H9 (cell line): ENCODE measurements around the gene ATP13A4. TPM values are rescaled to one million over a fixed set of nuclear protein-coding genes. Genes with fewer than 3 reads are reported as not detected.

Experiments
- DNase-seq: peaks from one replicate; pipeline ENCODE4 v3.0.0-alpha.2; 2017
- H2AFZ ChIP-seq: one replicate; pipeline ENCODE4 v1.6.1; 2013; ENCODE audit warnings: mild to moderate bottlenecking, low read length, control low read depth, moderate library complexity
- H2AK5ac ChIP-seq: 2 replicates; pipeline ENCODE4 v1.6.1; 2013; ENCODE audit warnings: low read length, control low read depth, mixed read lengths; ENCODE audit not compliant: insufficient read length
- H2BK120ac ChIP-seq: one replicate; pipeline ENCODE4 v1.6.1; 2013; ENCODE audit warnings: low read depth, mild to moderate bottlenecking, low read length, control low read depth, inconsistent platforms; ENCODE audit not compliant: poor library complexity, severe bottlenecking
- H2BK12ac ChIP-seq: 2 replicates; pipeline ENCODE4 v1.6.1; 2013; ENCODE audit warnings: low read length, control low read depth, mixed read lengths, low read depth; ENCODE audit not compliant: insufficient read length
- H2BK15ac ChIP-seq: 2 replicates; pipeline ENCODE4 v1.6.1; 2013; ENCODE audit warnings: low read depth, low read length, control low read depth
- H2BK20ac ChIP-seq: one replicate; pipeline ENCODE4 v1.6.1; 2013; ENCODE audit warnings: low read depth, mild to moderate bottlenecking, low read length, control low read depth, inconsistent platforms; ENCODE audit not compliant: poor library complexity, severe bottlenecking
- H2BK5ac ChIP-seq: 2 replicates; pipeline ENCODE4 v1.6.1; 2013; ENCODE audit warnings: low read length, control low read depth, mixed read lengths; ENCODE audit not compliant: insufficient read length
- H3K14ac ChIP-seq: 2 replicates; pipeline ENCODE4 v1.6.1; 2013; ENCODE audit warnings: low read length, control low read depth; ENCODE audit not compliant: insufficient read depth
- H3K18ac ChIP-seq: 2 replicates; pipeline ENCODE4 v1.6.1; 2013; ENCODE audit warnings: low read depth, mild to moderate bottlenecking, mixed read lengths, low read length, control low read depth; ENCODE audit not compliant: insufficient read length
- H3K23ac ChIP-seq: 2 replicates; pipeline ENCODE4 v1.6.1; 2013; ENCODE audit warnings: low read length, control low read depth, mixed read lengths, low read depth; ENCODE audit not compliant: insufficient read length
- H3K23me2 ChIP-seq: 2 replicates; pipeline ENCODE4 v1.6.1; 2013; ENCODE audit warnings: low read depth, mild to moderate bottlenecking, mixed read lengths, low read length, control low read depth; ENCODE audit not compliant: insufficient read length, poor library complexity, severe bottlenecking
- H3K27ac ChIP-seq: 2 replicates; pipeline ENCODE4 v1.5.1; 2013; ENCODE audit warnings: low read length, control low read depth, mixed read lengths, low read depth; ENCODE audit not compliant: insufficient read length
- H3K27me3 ChIP-seq: 2 replicates; pipeline ENCODE4 v1.6.1; 2013; ENCODE audit warnings: low read length, control low read depth, inconsistent platforms; ENCODE audit not compliant: insufficient read depth
- H3K4ac ChIP-seq: 2 replicates; pipeline ENCODE4 v1.6.1; 2013; ENCODE audit warnings: low read depth, mild to moderate bottlenecking, control low read depth, inconsistent platforms, low read length, moderate library complexity
- H3K4me1 ChIP-seq: 2 replicates; pipeline ENCODE4 v1.6.1; 2013; ENCODE audit warnings: low read length, control low read depth, inconsistent platforms; ENCODE audit not compliant: insufficient read depth
- H3K4me2 ChIP-seq: 2 replicates; pipeline ENCODE4 v1.6.1; 2013; ENCODE audit warnings: low read length, control low read depth, mixed read lengths; ENCODE audit not compliant: insufficient read length, insufficient read depth
- H3K56ac ChIP-seq: 2 replicates; pipeline ENCODE4 v1.6.1; 2013; ENCODE audit warnings: low read depth, mild to moderate bottlenecking, mixed read lengths, low read length, control low read depth; ENCODE audit not compliant: insufficient read length
- H3K79me1 ChIP-seq: 2 replicates; pipeline ENCODE4 v1.6.1; 2013; ENCODE audit warnings: low read depth, mild to moderate bottlenecking, moderate library complexity, low read length, control low read depth, inconsistent platforms; ENCODE audit not compliant: insufficient read depth, poor library complexity, severe bottlenecking
- H3K79me2 ChIP-seq: 2 replicates; pipeline ENCODE4 v1.6.1; 2013; ENCODE audit warnings: low read length, control low read depth, inconsistent platforms; ENCODE audit not compliant: insufficient read depth
- H3K9ac ChIP-seq: 2 replicates; pipeline ENCODE4 v1.6.1; 2013; ENCODE audit warnings: low read length, control low read depth, mixed read lengths; ENCODE audit not compliant: insufficient read length; ENCODE audit errors: extremely low read depth
- H3K9me3 ChIP-seq: one replicate; pipeline ENCODE4 v1.6.1; 2013; ENCODE audit warnings: low read depth, low read length, inconsistent platforms; ENCODE audit not compliant: control insufficient read depth
- H3T11ph ChIP-seq: one replicate; pipeline ENCODE4 v1.6.1; 2013; ENCODE audit warnings: mild to moderate bottlenecking, low read length, control low read depth, inconsistent platforms
- H4K20me1 ChIP-seq: one replicate; pipeline ENCODE4 v1.6.1; 2013; ENCODE audit not compliant: control insufficient read depth, insufficient read length, insufficient read depth
- H4K5ac ChIP-seq: 2 replicates; pipeline ENCODE4 v1.6.1; 2013; ENCODE audit warnings: low read depth, mild to moderate bottlenecking, mixed read lengths, low read length, control low read depth; ENCODE audit not compliant: insufficient read length
- H4K8ac ChIP-seq: replicated peaks from 2 replicates; pipeline ENCODE4 v1.6.1; 2013; ENCODE audit warnings: low read length, control low read depth, mixed read lengths, low read depth; ENCODE audit not compliant: insufficient read length
- H4K91ac ChIP-seq: 2 replicates; pipeline ENCODE4 v1.6.1; 2013; ENCODE audit warnings: low read depth, mild to moderate bottlenecking, moderate library complexity, mixed read lengths, low read length, control low read depth; ENCODE audit not compliant: insufficient read length
- H3K27ac Mint-ChIP-seq, 3 experiments: 2 replicates in 2 of 3; 3 replicates in 1 of 3; pipeline ENCODE4 v1.8.0; 2020 to 2021; ENCODE audit warnings: mixed read lengths in 3 of 3, mild to moderate bottlenecking in 1 of 3, moderate library complexity in 1 of 3
- H3K27me3 Mint-ChIP-seq: 2 replicates; pipeline ENCODE4 v1.8.0; 2021; ENCODE audit warnings: low read depth, mild to moderate bottlenecking, moderate library complexity, mixed read lengths
- H3K36me3 Mint-ChIP-seq, 3 experiments: 2 replicates in 2 of 3; 3 replicates in 1 of 3; pipeline ENCODE4 v1.8.0; 2020 to 2021; ENCODE audit warnings: low read depth in 3 of 3, mixed read lengths in 3 of 3; ENCODE audit not compliant: insufficient read depth in 1 of 3
- H3K4me1 Mint-ChIP-seq, 2 experiments: 2 replicates each; pipeline ENCODE4 v1.8.0; 2020; ENCODE audit warnings: mixed read lengths in 2 of 2
- H3K4me3 Mint-ChIP-seq, 2 experiments: 2 replicates in 1 of 2; 3 replicates in 1 of 2; pipeline ENCODE4 v1.8.0; 2020 to 2021; ENCODE audit warnings: mild to moderate bottlenecking in 2 of 2, mixed read lengths in 2 of 2, moderate library complexity in 1 of 2
- H3K9me3 Mint-ChIP-seq, 2 experiments: 2 replicates in 1 of 2; 3 replicates in 1 of 2; pipeline ENCODE4 v1.8.0; 2020; ENCODE audit warnings: mild to moderate bottlenecking in 2 of 2, mixed read lengths in 2 of 2, moderate library complexity in 1 of 2
- WGBS: extraction: QIAGEN DNeasy Blood & Tissue Kit; methylation state at CpG from one replicate; pipeline ENCODE4 v1.1.7; 2013; ENCODE audit warnings: missing lambda C conversion rate, low lambda C conversion rate, mixed read lengths; ENCODE audit not compliant: insufficient read length; ENCODE audit errors: extremely low coverage; 5-methylcytosine and 5-hydroxymethylcytosine counted together
- total RNA-seq: library from RNA; stranded (reverse); gene quantifications from 2 replicates; pipeline ENCODE4 v1.2.1, GENCODE V29; 2021
- TF ChIP-seq, protein P1 (sequence below): fragments of 200-600 bp; sonication (generic); conservative IDR thresholded peaks from 3 replicates; pipeline ENCODE4 v1.8.0; 2021; ENCODE audit warnings: antibody characterized with exemption, mild to moderate bottlenecking

ATP13A4 gene
- total RNA-seq, 1 experiment from 2014 or later: 0.13 TPM

DNA sequence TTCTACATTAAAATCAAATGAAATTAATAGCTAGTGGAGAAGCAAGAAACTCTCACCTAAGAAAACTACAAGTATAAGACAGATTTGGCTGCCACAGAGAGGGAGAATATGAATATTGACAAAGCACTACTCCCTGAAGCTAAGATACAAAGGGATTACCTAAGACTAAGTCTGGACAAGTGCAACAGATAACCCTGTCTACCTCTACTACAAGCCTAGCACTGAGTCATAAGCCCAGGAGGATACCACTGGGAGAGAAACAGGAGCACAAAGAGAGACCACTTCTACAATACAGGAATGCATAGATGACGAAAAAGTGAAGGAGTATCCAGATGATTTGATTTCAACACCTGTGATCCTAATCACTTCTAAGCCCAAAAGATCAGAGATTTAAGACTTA, 10.4 kb downstream of the ATP13A4 start:
- Mint-ChIP-seq H3K27ac (no peak overlapping the region), H3K4me1 (peaks cover 5 to 6% of the 10 kb centered on the region in 2 experiments; a peak in 2 of 4 replicates), H3K4me3 (no peak overlapping the region; a peak in 1 of 5 replicates), H3K9me3 (peaks cover 5 to 12% of the 10 kb centered on the region in 2 experiments; a peak in 4 of 5 replicates), H3K27me3 (no peaks in the 10 kb centered on the region), H3K36me3 (peaks cover 0 to 4% (median 1%) of the 10 kb centered on the region in 3 experiments; a peak in 2 of 7 replicates)
- Histone ChIP-seq H3K9me3 (peaks cover 7% of the 10 kb centered on the region), H2BK15ac (no peak overlapping the region), H2BK120ac (no peak overlapping the region), H3K23me2 (no peaks in the 10 kb centered on the region), H4K5ac (no peak overlapping the region), H3K27ac (no peak overlapping the region), H3K4me1 (no peaks in the 10 kb centered on the region), H3K18ac (no peak overlapping the region), H3K23ac (no peak overlapping the region), H3K79me2 (no peaks in the 10 kb centered on the region), H2BK12ac (no peak overlapping the region), H3K4me2 (no peak overlapping the region), H2AFZ (no peak overlapping the region), H3K4ac (no peak overlapping the region), H2BK5ac (no peak overlapping the region), H2BK20ac (no peak overlapping the region), H4K20me1 (no peaks in the 10 kb centered on the region), H3K9ac (no peak overlapping the region), H3T11ph (no peak overlapping the region), H3K79me1 (no peaks in the 10 kb centered on the region), H3K56ac (no peak overlapping the region), H4K91ac (no peak overlapping the region), H2AK5ac (no peak overlapping the region), H4K8ac (no peak overlapping the region), H3K14ac (no peak overlapping the region), H3K27me3 (no peaks in the 10 kb centered on the region)
- TF ChIP-seq, protein P1, sequence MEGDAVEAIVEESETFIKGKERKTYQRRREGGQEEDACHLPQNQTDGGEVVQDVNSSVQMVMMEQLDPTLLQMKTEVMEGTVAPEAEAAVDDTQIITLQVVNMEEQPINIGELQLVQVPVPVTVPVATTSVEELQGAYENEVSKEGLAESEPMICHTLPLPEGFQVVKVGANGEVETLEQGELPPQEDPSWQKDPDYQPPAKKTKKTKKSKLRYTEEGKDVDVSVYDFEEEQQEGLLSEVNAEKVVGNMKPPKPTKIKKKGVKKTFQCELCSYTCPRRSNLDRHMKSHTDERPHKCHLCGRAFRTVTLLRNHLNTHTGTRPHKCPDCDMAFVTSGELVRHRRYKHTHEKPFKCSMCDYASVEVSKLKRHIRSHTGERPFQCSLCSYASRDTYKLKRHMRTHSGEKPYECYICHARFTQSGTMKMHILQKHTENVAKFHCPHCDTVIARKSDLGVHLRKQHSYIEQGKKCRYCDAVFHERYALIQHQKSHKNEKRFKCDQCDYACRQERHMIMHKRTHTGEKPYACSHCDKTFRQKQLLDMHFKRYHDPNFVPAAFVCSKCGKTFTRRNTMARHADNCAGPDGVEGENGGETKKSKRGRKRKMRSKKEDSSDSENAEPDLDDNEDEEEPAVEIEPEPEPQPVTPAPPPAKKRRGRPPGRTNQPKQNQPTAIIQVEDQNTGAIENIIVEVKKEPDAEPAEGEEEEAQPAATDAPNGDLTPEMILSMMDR: no peak
- no peak for DNase-seq
- WGBS: no CpG with 5 or more reads among the region's 1 CpG
